Stimulated activated CD8-positive, alpha-beta memory T cell treated with anti-CD3 and anti-CD28 coated beads, Interleukin-12 subunit alpha, Interleukin-12 subunit beta, amount 100 ng/mL, for 24 hours (primary cell): ENCODE results near the gene SEC31A.
"Not testable (repeated sequence)": the region's sequence is repeated elsewhere in the genome, so short reads cannot be mapped to it uniquely, and the experiment has no call there.

ENCODE experiments used
- DNase-seq: peaks from one replicate; pipeline ENCODE4 v3.0.0-alpha.2; 2020; ENCODE audit errors: extremely low read depth

SEC31A gene

DNA sequence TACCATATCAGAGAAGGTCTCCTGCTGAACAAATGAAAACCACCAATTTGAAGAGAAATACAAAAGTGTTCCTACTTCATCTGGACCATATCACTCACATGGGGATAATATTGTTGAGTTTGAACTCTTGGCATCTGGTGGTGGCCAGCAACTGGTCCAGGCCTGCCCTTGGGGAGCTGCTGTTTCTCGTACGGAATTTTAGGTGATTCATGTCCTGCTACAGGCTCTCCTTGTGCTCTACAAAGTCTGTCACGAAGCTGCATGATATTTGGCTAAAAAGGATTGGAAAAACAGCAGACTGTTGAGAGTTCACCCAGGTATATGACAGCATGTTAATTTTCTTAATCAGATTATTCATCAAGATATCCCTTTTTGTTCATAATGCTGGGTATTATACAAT is 42.2 kb downstream of the SEC31A start:
- DNase-seq: no peak

DNA sequence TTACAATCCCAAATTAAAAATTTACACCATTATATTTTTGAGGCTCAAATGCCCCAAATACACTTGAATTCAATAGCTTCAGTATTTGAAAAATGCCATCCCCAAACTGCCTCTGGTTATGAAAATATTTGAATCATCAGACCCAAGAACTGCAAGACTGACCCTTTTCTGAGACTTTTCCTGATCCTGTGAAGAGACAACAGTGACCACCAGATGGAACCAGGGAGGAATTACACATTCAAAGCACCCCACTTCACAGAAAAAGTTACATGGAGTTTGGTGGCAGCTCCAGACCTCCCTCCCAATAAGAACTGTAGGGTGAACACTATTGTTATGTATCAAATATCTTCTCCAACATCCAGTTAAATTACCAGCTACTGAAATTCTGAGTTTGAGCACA is 48.4 kb downstream of the SEC31A start:
- DNase-seq: no peak

DNA sequence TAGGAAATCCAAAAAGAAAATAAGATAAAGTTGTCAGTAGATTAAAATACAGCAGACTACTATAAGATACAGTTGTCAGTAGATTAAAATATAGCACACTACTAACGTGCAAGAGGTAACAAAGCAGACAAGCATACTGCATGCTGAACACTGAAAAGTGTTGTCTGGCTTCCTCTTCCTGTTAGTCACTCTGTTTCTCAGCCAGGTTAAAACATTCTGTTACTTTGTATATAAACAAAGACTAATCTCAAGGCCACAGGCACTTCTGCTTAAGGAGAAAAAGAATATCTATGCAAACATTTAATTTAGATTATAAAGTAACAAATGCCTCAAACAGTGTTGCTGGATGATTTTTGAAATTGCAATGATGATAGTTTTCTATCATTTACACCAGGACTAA is 51.3 kb downstream of the SEC31A start:
- DNase-seq: no peak

DNA sequence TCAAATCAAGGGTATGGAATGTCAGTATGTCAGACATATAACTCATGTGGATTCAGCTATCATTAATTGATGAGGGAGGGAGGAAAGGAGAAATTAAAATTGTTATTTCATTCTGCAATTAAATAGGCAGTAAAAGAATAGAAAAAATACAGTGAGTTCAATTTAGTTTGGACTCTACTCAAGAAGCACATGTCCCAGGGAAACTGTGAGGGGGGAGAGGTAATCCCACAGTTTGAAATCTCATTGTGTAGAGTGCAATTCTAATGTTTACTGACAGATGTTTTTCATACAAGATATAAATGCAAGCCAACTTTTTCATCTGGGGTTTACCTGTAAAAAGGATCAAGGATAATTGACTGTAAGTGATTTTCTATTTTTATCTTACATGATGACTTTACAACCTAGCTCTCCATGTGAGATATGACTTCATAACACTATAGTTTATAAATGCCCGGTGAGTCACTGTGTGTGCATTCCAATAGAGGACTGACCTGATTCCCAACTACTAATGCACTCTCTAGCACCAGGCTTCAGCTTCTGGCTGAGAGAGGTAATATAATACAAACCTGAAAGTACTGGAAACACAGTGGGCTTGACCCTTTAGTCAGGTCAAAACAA is 57.1 kb downstream of the SEC31A start:
- no peak for DNase-seq

DNA sequence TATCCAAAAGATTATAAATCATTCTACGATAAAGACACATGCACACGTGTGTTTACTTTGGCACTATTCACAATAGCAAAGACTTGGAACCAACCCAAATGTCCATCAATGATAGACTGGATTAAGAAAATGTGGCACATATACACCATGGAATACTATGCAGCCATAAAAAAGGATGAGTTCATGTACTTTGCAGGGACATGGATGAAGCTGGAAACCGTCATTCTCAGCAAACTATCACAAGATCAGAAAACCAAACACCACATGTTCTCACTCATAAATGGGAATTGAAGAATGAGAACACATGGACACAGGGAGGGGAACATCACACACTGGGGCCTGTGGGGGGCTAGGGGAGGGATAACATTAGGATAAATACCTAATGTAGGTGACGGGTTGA is 57.9 kb downstream of the SEC31A start:
- DNase-seq: not testable (repeated sequence)

DNA sequence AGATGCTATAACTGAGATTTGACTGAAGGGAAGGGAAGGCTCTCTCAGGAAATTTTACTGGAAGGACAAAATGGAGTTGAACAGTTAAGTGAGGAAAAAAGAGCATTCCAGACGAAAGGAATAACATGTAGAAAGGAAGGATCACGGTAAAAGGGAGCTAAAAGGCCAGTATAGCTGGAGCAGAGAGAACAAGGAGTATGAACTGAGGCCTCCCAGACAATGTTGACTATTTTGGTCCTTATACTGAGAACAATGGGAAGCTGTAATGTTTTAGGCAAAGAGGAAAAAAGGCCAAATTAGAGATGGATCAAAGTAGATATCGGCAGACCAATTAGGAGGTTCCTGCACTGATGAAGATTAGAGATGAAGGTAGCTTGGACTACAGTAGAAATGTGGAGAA is 65.5 kb downstream of the SEC31A start:
- no peak for DNase-seq

DNA sequence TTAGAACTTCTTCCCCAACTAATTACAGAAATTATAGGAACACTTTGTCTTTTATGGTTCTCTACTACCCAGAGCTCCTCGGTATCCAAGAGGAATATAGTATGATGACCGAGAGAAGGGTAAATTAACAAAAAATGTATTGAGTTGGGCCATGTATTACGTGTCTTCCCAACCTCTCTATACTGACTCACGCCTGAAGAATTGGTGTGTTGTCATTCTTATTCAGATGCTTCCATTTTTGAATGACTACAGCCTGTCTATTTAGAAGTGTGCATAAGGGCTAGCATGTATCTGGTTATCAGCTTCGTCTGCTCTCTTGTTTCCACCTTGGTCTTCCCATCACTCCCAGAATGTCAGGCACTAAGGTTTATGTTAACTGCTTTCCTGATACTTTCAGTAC is 67.9 kb downstream of the SEC31A start:
- DNase-seq: no peak

DNA sequence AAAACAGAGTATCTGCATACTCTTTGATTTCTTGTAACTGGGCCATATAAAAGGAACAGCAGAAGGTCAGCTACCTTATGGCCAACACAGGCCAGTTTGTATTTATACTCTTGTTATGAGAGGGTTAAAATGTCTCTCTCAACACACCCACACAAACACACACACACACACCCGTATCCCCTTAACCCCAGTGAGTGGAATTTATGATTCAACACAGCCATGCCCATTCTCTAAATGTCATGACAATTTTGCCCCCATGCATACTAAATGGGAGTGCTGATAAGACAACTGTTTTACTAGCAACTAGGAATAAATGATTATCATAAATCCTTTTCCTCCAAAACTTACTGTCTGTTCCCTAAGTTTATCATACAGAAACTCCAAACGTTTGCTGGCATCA is 70.3 kb downstream of the SEC31A start:
- DNase-seq: no peak

DNA sequence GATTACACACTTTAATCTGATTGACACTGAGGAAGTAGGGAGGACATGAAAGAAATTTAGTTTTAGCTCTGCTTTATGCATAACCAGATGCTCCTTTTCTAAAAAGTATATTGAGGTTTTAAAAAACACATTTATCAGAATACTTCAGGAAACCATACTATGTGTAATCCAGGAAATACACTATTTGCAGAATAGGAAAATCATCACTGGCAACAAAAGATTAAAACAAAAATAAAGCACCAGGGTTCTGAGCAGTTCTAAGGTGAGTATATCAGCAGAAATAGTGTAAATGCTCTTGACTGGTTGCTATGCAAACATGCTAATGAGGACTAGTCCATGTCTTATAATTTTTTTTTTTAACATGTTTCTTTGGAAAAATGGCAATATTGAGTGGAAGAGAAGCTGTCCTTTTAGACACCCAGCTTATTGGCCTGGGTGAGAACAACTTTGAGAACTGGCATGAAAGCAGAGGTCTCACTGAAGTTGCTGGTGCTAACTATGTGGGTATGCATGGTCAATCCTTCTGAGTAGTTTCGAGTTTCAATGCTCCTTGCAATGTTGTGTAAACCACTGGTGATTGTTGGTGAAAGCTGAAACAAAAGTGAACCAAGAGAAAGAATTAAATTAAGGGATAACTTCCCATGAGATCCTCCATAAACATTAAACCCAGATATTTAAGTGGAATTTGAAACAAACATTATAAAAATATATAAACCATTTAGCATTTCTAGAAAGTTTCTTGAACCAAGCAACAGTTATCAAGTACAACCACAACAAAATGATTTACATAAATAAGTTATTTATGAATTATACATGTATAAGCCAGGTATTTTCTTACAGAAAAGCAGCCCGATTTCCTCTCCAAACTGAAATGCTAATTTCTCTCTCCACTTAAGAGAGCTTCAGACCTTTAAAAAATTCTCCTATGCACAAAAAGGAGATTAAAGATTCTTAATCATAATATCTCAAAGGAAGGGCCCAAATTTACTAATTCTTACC is 72.0 kb downstream of the SEC31A start:
- DNase-seq: no peak

DNA sequence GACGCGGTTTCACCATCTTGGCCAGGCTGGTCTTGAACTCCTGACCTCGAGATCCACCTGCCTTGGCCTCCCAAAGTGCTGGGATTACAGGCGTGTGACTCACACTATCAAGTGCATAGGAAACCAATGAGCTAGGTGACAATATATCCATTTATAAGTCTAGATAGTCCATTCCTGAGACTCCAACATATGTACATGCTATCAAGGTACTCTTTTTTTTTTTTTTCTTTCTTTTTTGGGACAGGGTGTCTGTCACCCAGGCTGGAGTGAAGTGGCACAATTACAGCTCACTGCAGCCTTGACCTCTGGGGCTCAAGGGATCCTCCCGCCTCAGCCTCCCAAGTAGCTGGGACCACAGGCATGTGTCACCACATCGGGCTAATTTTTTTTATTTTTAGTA is 74.1 kb downstream of the SEC31A start:
- DNase-seq: not testable (repeated sequence)

DNA sequence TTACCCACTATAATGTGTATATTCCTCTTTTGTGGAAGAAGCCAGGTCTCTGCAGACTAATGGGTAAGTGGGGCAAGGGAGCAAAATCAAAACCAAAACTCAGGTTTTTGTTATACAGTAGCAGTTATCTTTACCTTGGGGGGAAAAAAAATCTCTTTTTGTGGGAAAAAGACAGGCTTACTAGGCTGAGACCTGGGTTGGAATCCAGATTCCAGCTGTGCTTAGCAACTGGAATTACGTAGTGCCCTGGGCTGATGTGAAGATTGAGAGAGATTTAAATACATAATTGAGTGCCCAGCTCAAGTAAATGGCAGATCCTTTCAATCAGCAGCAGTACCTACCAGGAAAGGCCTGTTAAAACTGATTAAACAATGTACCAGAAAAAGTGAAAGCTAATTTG is 76.9 kb downstream of the SEC31A start:
- no peak for DNase-seq

DNA sequence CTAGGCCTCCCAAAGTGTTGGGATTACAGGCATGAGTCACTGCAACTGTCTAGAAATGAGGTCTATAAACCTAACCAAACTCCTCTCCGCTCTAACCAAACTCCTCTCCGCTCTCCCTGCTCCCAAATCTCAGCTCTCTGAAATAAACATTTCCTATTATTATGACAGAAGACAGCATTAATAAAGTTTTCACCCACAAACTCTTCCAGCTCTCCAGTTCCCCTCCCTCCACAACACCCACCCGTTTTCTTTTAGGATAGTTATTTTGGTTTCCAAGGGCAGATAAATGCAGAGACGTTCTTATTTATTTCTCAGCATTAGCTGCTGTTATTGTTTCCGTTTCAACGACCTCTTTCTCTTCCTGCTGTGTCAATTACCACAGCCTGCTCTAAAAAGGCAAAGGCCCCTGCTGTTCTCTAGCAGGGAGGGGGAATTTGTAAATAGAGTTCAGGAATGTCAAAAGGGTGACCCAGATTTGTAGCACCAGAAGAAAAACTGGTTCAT is 79.1 kb downstream of the SEC31A start:
- no peak for DNase-seq

DNA sequence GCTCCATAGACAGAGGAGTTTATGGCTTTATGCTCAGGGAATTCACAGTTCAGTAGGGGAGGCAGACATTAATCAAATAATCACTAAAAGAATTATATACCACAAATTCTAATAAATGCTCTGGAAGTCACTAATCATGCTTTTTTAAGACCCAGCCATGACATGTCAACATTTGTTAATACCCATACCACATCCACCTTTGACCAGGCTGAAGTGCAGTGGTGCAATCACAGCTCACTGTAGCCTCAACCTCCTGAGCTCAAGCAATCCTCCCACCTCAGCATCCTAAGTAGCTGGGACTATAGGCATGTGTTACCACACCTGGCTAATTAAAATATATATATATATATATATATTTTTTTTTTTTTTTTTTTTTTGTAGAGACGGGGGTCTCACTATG is 79.6 kb downstream of the SEC31A start:
- no peak for DNase-seq

DNA sequence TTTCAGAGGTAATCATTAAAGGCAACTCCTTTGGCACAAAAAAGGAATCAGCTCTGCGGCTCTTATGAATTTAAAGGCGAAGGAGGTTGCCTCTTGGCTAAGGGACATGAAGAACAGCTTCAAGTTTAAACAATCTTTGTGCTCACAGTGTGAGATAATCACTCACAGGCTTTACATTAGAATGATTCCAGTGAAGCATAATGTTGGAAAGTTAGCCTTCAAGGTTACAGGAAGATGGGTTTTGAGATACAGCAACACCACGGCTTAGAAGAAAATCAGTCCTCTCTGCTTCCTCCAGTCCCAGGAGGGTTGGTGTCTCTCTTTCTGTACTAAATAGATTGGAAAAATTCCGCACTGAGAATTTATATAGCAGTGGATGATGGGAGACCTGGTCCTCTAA is 80.8 kb downstream of the SEC31A start:
- DNase-seq: no peak

DNA sequence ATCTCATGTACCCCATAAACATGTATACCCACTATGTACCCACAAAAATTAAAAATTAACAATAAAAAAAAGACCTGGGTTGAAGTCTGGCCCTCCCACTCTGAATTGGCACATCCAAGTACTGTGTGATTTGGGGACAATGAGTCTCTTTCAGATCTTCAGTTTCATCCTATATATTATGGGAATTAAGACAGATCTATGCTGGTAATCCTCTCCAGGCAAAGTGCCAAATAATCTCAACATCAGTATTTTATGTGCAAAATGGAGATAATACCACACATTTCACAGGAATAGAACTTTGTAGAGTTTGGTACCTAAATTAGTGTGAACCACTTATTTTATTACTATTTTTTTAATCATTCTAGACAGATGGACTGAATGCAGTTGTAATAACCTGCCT is 81.3 kb downstream of the SEC31A start:
- no peak for DNase-seq

DNA sequence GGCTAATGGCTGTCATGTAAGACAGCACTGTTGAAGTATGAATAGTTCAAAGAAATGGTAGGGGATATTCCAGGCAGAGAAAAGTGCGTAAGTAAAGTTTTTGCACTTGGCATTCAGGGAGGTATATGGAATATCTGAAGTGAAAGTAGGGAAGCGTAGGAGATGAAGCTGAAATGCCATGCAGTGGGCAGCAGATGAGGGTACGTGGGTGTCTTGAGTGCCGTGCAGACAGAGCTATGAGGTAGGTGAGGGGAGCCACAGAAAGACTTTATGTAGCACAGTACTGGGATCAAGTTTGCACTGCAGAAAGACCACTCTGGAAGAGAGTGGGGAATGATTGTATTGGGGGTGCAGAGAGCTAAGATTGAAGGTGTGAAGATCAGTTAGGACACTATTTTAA is 87.2 kb downstream of the SEC31A start:
- DNase-seq: no peak

DNA sequence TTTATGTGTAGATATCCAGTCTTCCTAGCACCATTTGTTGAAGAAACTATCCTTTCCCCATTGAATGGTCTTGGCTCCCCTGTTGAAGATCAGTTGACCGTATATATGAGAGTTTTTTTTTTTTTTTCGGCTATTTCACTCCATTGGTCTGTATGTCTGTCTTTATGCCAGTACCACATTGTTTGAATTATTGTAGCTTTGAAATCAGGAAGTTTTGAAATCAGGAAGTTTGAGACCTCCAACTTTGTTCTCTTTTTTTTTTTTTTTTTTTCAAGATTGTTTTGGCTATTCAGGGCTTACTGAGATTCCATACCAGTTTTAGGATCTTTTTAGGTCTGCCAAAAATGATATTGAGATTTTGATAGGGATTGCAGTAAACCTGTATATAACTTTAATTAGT is 88.0 kb downstream of the SEC31A start:
- DNase-seq: no peak

DNA sequence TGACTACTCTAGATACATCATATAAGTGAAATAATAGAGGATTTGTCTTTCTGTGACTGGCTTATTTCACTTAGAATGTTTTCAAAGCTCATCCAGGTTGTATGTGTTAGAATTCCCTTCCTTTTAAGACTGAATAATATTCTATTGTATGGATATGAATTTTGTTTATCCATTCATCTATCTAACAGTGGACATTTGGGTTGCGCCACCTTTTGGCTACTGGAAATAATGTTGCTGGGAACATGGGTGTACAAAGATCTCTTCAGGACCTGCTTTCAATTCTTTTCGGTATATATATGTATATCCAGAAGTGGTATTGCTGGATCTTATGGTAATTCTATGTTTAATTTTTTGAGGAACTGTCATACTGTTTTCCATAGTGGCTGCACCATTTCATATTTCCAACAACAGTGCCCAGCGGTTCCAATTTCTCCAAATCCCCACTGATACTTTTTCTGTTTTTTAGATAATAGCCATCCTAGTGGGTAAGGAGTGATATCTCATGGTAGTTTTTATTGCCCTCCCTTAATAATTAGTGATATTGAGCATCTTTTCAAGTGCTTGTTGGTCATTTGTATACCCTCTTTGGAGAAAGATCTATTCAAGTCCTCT is 88.9 kb downstream of the SEC31A start:
- no peak for DNase-seq

DNA sequence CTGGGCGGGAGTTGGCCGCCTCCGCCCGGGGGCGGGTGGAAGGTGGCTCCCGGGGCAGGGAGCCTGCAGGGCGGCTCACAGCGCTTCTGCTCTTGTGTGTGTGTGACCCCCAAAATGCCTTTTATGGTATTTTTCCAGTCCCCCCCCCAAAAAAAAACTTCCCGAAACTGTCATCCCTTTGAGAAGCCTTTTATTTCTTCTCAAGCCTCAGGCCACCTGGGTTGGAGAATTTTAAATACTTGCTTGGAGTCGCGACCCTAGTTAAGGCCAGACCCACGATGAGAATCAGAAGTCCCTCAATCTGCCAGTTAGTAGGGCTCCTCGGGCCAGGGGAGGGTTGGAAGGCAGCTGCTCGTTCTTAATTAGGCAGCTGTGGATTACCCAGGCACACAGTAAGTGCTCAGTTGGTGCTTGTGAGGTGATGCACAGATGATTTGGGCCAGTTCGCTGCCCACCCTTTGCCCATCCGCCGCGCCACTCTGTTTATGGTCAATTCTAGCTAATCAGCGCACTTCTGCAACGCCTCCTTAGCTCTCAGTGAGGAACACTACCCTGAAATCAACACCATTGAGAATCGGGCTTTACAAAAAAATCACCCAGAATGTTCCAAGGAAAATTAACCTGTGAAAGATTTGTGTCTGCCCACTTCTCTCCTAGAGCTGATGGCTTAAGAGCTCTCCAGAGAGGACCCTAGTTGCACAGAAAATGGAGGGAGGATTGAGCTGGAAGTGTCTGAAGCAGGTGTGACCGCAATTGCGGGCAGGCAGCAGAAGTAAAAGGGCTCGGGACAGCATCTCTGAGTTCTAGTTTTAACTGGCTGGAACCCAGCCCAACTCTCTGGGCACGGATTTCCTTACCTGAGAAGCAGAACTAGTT is 91.7 kb downstream of the SEC31A start:
- DNase-seq: no peak

DNA sequence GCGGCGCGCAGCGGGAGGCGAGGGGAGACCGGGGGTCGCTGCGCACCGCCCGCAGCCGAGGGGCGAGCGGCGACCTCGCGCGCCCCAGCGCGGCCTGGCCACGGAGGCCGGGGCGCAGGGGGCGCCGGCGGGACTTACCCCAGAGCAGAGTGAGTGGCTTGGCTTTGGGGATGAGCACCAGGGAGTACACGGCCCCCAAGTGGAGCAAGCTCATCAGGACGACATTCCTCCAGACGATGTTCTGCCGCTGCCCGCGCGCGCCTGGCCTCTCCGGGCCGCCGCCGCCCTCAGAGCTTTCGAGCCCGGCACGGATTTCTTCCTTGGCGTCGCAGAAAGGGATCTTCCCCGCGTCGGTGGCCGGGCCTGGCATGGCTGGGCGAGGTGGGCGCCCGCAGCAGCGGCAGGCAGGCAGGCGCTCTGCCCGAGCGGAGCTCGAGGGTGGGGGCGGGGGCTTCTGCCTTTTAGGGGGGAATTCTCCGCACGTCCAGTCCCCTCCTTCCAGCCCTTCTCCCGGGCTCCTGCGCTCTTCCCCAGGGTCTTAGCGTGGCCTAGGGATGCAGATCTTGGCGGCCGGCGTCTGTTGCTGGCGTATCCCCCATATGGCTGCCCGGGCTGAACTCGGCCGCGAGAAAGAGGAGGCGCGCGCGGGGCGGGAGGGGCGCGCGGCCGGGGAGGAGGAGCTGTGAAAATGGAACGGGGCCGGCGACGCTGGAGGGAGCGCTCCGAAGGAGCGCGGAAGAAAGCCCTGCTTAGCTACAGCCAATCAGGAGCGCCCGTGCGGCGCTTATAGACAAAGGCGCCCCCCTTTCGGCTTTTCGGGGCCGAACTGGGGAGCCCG is 92.6 kb downstream of the SEC31A start, which contains the start of gene SCD5:
SCD5 (minus strand) TSS at position 629 of the 838 bp plus-strand sequence; CDS start at position 370, 259 bp downstream.
- peak; percentile 30 for DNase-seq
